Measurements from ENCODE around the gene NR6A1. TPM values are rescaled to one million over a fixed set of nuclear protein-coding genes. Genes with fewer than 3 reads are reported as not detected.

NR6A1 gene
- total RNA-seq, 1 experiment from 2014 or later = 2.5 TPM

- DNase-seq = no peak
- no peaks in the 10 kb centered on the region for H3K27me3 ChIP-seq
- H3K4me3 ChIP-seq = no peak overlapping the region
- H3K9me3 ChIP-seq = no peaks in the 10 kb centered on the region
- H3K36me3 ChIP-seq = no peaks in the 10 kb centered on the region; the same call in 1 of the 2 replicates
Measured at GRCh38 chr9:124666642-124667041, 104.5 kb downstream of the NR6A1 start.

GRCh38 chr9:124665391-124666058 is 105.6 kb downstream of the NR6A1 start:
- Histone ChIP-seq H3K9me3 (no peaks in the 10 kb centered on the region), H3K27me3 (no peaks in the 10 kb centered on the region), H3K4me3 (no peak overlapping the region), H3K36me3 (no peaks in the 10 kb centered on the region; the same call in 1 of the 2 replicates)
- DNase-seq = no peak

- no peak overlapping the region for H3K4me3 ChIP-seq
- no peaks in the 10 kb centered on the region for H3K27me3 ChIP-seq
- DNase-seq = no peak
- no peaks in the 10 kb centered on the region; the same call in 1 of the 2 replicates for H3K36me3 ChIP-seq
- no peaks in the 10 kb centered on the region for H3K9me3 ChIP-seq
Measured at GRCh38 chr9:124664143-124664542, 107.0 kb downstream of the NR6A1 start.

- Histone ChIP-seq H3K27me3 (no peaks in the 10 kb centered on the region), H3K4me3 (no peak overlapping the region), H3K9me3 (no peaks in the 10 kb centered on the region), H3K36me3 (no peaks in the 10 kb centered on the region; the same call in 1 of the 2 replicates)
- DNase-seq = no peak
Measured at GRCh38 chr9:124663046-124663961, 107.8 kb downstream of the NR6A1 start.

- no peaks in the 10 kb centered on the region; the same call in 1 of the 2 replicates for H3K36me3 ChIP-seq
- no peak for DNase-seq
- H3K27me3 ChIP-seq = no peaks in the 10 kb centered on the region
- no peak overlapping the region for H3K4me3 ChIP-seq
- no peaks in the 10 kb centered on the region for H3K9me3 ChIP-seq
Measured at GRCh38 chr9:124662561-124662960, 108.5 kb downstream of the NR6A1 start.

- H3K36me3 ChIP-seq = no peaks in the 10 kb centered on the region; the same call in 1 of the 2 replicates
- no peak for DNase-seq
- H3K4me3 ChIP-seq = no peak overlapping the region
- H3K27me3 ChIP-seq = no peaks in the 10 kb centered on the region
- no peaks in the 10 kb centered on the region for H3K9me3 ChIP-seq
Measured at GRCh38 chr9:124661271-124661670, 109.8 kb downstream of the NR6A1 start.

GRCh38 chr9:124660341-124660801 is 110.7 kb downstream of the NR6A1 start:
- Histone ChIP-seq H3K27me3 (no peaks in the 10 kb centered on the region), H3K36me3 (no peaks in the 10 kb centered on the region; the same call in 1 of the 2 replicates), H3K9me3 (no peaks in the 10 kb centered on the region), H3K4me3 (peak overlapping the region; percentile 66)
- peak; percentile 3 for DNase-seq

GRCh38 chr9:124659099-124659659 is 111.9 kb downstream of the NR6A1 start:
- Histone ChIP-seq H3K4me3 (peak overlapping the region; percentile 66), H3K9me3 (no peaks in the 10 kb centered on the region), H3K27me3 (no peaks in the 10 kb centered on the region), H3K36me3 (no peaks in the 10 kb centered on the region; the same call in 1 of the 2 replicates)
- peak; percentile 99 for DNase-seq

- peak; percentile 93 for DNase-seq
- Histone ChIP-seq H3K27me3 (no peaks in the 10 kb centered on the region), H3K4me3 (peak overlapping the region; percentile 66), H3K36me3 (no peaks in the 10 kb centered on the region), H3K9me3 (no peaks in the 10 kb centered on the region)
Measured at GRCh38 chr9:124658165-124659017, 112.7 kb downstream of the NR6A1 start.

- H3K9me3 ChIP-seq = no peaks in the 10 kb centered on the region
- DNase-seq = no peak
- H3K27me3 ChIP-seq = no peaks in the 10 kb centered on the region
- peak overlapping the region; percentile 66 for H3K4me3 ChIP-seq
- H3K36me3 ChIP-seq = no peaks in the 10 kb centered on the region
Measured at GRCh38 chr9:124657516-124657915, 113.6 kb downstream of the NR6A1 start.

GRCh38 chr9:124654431-124654830 is 116.7 kb downstream of the NR6A1 start:
- Histone ChIP-seq H3K27me3 (no peaks in the 10 kb centered on the region), H3K9me3 (no peaks in the 10 kb centered on the region), H3K4me3 (no peak overlapping the region), H3K36me3 (no peaks in the 10 kb centered on the region)
- no peak for DNase-seq

- Histone ChIP-seq H3K9me3 (no peaks in the 10 kb centered on the region), H3K27me3 (no peaks in the 10 kb centered on the region), H3K36me3 (no peaks in the 10 kb centered on the region), H3K4me3 (no peak overlapping the region)
- peak; percentile 82 for DNase-seq
Measured at GRCh38 chr9:124652615-124653393, 118.3 kb downstream of the NR6A1 start.

- Histone ChIP-seq H3K9me3 (no peaks in the 10 kb centered on the region), H3K27me3 (no peaks in the 10 kb centered on the region), H3K4me3 (no peak overlapping the region), H3K36me3 (no peaks in the 10 kb centered on the region)
- no peak for DNase-seq
Measured at GRCh38 chr9:124652203-124652602, 118.9 kb downstream of the NR6A1 start.

GRCh38 chr9:124645274-124645673 is 125.8 kb downstream of the NR6A1 start:
- H3K4me3 ChIP-seq = no peak overlapping the region
- no peaks in the 10 kb centered on the region for H3K36me3 ChIP-seq
- no peak for DNase-seq
- H3K9me3 ChIP-seq = peaks cover 5% of the 10 kb centered on the region; the same call in 1 of the 2 replicates
- H3K27me3 ChIP-seq = no peaks in the 10 kb centered on the region

- peaks cover under 1% of the 10 kb centered on the region; the same call in 1 of the 2 replicates for H3K9me3 ChIP-seq
- H3K27me3 ChIP-seq = no peaks in the 10 kb centered on the region
- no peaks in the 10 kb centered on the region for H3K36me3 ChIP-seq
- H3K4me3 ChIP-seq = no peak overlapping the region
- no peak for DNase-seq
Measured at GRCh38 chr9:124639637-124640036, 131.5 kb downstream of the NR6A1 start.

Data from MG63 (cell line).